ENCODE measurements around the gene TMEM236.

The TMEM236 gene

DNA sequence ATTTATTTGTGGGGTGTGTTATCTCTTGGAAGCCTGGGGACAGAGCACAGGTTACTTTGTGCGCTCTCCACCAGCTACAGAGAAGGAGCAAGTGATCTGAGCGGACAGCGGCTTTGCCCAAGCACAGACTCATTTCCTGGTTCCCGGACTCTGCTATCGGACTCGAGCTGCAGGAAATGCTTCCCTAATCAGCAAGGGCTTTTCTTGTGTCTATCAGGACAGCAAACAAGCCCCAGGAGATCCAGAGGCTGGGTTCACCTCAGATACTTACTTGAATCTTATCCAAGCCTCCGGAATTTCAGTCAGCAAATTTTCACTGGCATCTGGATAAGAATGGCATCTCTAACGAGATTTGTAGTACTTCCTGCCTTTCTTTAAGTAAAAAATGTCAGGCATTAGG lies 84.9 kb downstream of the TMEM236 start:
- H3F3A ChIP-seq (ENCODE audit: low read depth): no peaks in the 10 kb centered on the region
- no peaks in the 10 kb centered on the region for H3K9me2 ChIP-seq (replicated peaks; ENCODE audit: low read depth, low read length)
- H3K4me1 ChIP-seq (ENCODE audit: insufficient read depth, low read length, poor library complexity, severe bottlenecking): no peaks in the 10 kb centered on the region
- H2AFZ ChIP-seq (ENCODE audit: low read length): no peak overlapping the region
- H3K9me3 ChIP-seq (ENCODE audit: insufficient read depth, low read depth, low read length): no peaks in the 10 kb centered on the region
- H3K4me3 ChIP-seq (ENCODE audit: low read length, poor library complexity, severe bottlenecking): no peak overlapping the region
- H4K20me1 ChIP-seq (ENCODE audit: insufficient read depth, low read length, poor library complexity, severe bottlenecking): no peaks in the 10 kb centered on the region
- TF ChIP-seq, protein P1, sequence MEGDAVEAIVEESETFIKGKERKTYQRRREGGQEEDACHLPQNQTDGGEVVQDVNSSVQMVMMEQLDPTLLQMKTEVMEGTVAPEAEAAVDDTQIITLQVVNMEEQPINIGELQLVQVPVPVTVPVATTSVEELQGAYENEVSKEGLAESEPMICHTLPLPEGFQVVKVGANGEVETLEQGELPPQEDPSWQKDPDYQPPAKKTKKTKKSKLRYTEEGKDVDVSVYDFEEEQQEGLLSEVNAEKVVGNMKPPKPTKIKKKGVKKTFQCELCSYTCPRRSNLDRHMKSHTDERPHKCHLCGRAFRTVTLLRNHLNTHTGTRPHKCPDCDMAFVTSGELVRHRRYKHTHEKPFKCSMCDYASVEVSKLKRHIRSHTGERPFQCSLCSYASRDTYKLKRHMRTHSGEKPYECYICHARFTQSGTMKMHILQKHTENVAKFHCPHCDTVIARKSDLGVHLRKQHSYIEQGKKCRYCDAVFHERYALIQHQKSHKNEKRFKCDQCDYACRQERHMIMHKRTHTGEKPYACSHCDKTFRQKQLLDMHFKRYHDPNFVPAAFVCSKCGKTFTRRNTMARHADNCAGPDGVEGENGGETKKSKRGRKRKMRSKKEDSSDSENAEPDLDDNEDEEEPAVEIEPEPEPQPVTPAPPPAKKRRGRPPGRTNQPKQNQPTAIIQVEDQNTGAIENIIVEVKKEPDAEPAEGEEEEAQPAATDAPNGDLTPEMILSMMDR (conservative IDR thresholded peaks at IDR 0.05; ENCODE audit: low read length): no peak
- no peak for TF ChIP-seq EZH2phosphoT487 (IDR thresholded peaks at IDR 0.05; ENCODE audit: borderline replicate concordance)
- H3K79me2 ChIP-seq (ENCODE audit: insufficient read depth, low read length): no peaks in the 10 kb centered on the region
- no peak overlapping the region for H3K9ac ChIP-seq (ENCODE audit: low read depth, low read length, poor library complexity, severe bottlenecking)
- no peaks in the 10 kb centered on the region for H3K36me3 ChIP-seq (ENCODE audit: insufficient read depth, low read length)
- no peaks in the 10 kb centered on the region for H3K27me3 ChIP-seq (ENCODE audit: insufficient read depth, low read length, poor library complexity, severe bottlenecking)
- no peak overlapping the region for H3K4me2 ChIP-seq (ENCODE audit: low read depth, low read length, poor library complexity, severe bottlenecking)

DNA sequence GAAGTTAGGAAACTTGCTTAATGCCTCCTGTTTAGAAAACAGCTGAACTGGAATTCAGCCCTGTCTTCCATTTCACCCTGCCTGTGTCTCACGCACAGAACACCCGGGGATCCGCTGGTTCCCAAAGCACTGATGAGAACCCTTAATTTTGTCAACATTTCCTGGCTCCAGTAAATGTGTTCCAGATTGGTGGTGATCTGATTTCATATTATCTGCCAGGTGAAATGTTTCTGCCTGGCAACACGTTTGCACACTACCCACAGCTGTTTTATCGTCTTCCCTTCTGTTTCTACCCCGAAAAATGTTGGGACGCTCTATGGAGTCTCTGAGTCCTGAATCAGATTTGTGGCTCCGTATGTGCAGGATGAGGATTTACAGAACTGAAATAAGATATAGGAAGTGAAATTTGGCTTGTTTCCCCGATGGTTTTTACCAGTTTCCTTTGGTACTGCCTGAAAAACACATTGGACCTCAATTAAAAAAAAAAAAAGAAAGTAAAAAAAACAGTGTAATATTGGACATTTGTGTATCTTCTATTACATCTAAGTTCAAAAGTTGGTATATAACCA lies 86.2 kb downstream of the TMEM236 start:
- no peaks in the 10 kb centered on the region for H3K4me1 ChIP-seq (ENCODE audit: insufficient read depth, low read length, poor library complexity, severe bottlenecking)
- no peaks in the 10 kb centered on the region for H3K79me2 ChIP-seq (ENCODE audit: insufficient read depth, low read length)
- H3K9me3 ChIP-seq (ENCODE audit: insufficient read depth, low read depth, low read length): no peaks in the 10 kb centered on the region
- H3K9me2 ChIP-seq (replicated peaks; ENCODE audit: low read depth, low read length): no peaks in the 10 kb centered on the region
- H3K9ac ChIP-seq (ENCODE audit: low read depth, low read length, poor library complexity, severe bottlenecking): no peak overlapping the region
- no peaks in the 10 kb centered on the region for H3K27me3 ChIP-seq (ENCODE audit: insufficient read depth, low read length, poor library complexity, severe bottlenecking)
- no peaks in the 10 kb centered on the region for H3F3A ChIP-seq (ENCODE audit: low read depth)
- no peak for TF ChIP-seq EZH2phosphoT487 (IDR thresholded peaks at IDR 0.05; ENCODE audit: borderline replicate concordance)
- TF ChIP-seq, protein P1 (conservative IDR thresholded peaks at IDR 0.05; ENCODE audit: low read length): no peak
- H3K4me2 ChIP-seq (ENCODE audit: low read depth, low read length, poor library complexity, severe bottlenecking): no peak overlapping the region
- H2AFZ ChIP-seq (ENCODE audit: low read length): no peak overlapping the region
- no peak overlapping the region for H3K4me3 ChIP-seq (ENCODE audit: low read length, poor library complexity, severe bottlenecking)
- H3K36me3 ChIP-seq (ENCODE audit: insufficient read depth, low read length): no peaks in the 10 kb centered on the region
- H4K20me1 ChIP-seq (ENCODE audit: insufficient read depth, low read length, poor library complexity, severe bottlenecking): no peaks in the 10 kb centered on the region

DNA sequence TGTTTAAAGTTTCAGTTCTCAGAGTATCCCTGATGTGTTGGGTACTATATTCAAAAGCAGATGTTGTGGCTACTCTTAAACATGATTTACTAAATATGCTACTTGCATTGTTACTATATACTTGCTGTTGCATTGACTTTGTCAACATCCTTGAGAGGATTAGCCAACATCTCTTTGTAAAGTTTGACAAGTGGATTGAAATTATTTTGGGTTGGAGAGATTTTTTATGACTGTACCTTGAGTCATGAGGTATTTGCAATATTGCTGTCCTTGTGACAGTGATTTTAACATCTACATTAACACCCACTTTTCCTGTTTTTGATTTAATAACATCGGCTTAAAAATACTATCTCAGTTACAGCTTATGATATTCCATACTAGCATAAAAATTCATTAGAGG lies 89.0 kb downstream of the TMEM236 start:
- Histone ChIP-seq H3K36me3 (ENCODE audit: insufficient read depth, low read length) (no peaks in the 10 kb centered on the region), H3K9me2 (replicated peaks; ENCODE audit: low read depth, low read length) (no peaks in the 10 kb centered on the region), H3K9me3 (ENCODE audit: insufficient read depth, low read depth, low read length) (no peaks in the 10 kb centered on the region), H3F3A (ENCODE audit: low read depth) (no peaks in the 10 kb centered on the region), H3K4me1 (ENCODE audit: insufficient read depth, low read length, poor library complexity, severe bottlenecking) (no peaks in the 10 kb centered on the region), H3K27me3 (ENCODE audit: insufficient read depth, low read length, poor library complexity, severe bottlenecking) (no peaks in the 10 kb centered on the region), H4K20me1 (ENCODE audit: insufficient read depth, low read length, poor library complexity, severe bottlenecking) (no peaks in the 10 kb centered on the region), H3K9ac (ENCODE audit: low read depth, low read length, poor library complexity, severe bottlenecking) (no peak overlapping the region), H2AFZ (ENCODE audit: low read length) (no peak overlapping the region), H3K4me3 (ENCODE audit: low read length, poor library complexity, severe bottlenecking) (no peak overlapping the region), H3K79me2 (ENCODE audit: insufficient read depth, low read length) (no peaks in the 10 kb centered on the region), H3K4me2 (ENCODE audit: low read depth, low read length, poor library complexity, severe bottlenecking) (no peak overlapping the region)
- TF ChIP-seq, protein P1 (conservative IDR thresholded peaks at IDR 0.05; ENCODE audit: low read length): no peak
- no peak for TF ChIP-seq EZH2phosphoT487 (IDR thresholded peaks at IDR 0.05; ENCODE audit: borderline replicate concordance)

Data from Loucy (cell line).